ENCODE measurements around the gene C1QTNF12. TPM values are rescaled to one million over a fixed set of nuclear protein-coding genes. Genes with fewer than 3 reads are reported as not detected.

The C1QTNF12 gene
- polyA plus RNA-seq, 1 of the 3 experiments (the other 2 are of a cell fraction) = 0.59 TPM

- no peak for TF ChIP-seq NFIC (IDR thresholded peaks at IDR 0.05; ENCODE audit: borderline replicate concordance)
- TF ChIP-seq JUND (IDR thresholded peaks at IDR 0.05) = no peak
- no peak for TF ChIP-seq MXI1 (IDR thresholded peaks at IDR 0.05; ENCODE audit: low read depth, low read length)
- TF ChIP-seq CHD2 (IDR thresholded peaks at IDR 0.05; ENCODE audit: low read length, partially characterized antibody) = no peak
- no peak for TF ChIP-seq GATA2 (CRISPR knock-in tag; IDR thresholded peaks at IDR 0.05)
- no peak for TF ChIP-seq SMC3 (IDR thresholded peaks at IDR 0.05; ENCODE audit: low read depth, low read length)
- no peak for TF ChIP-seq TAF1 (IDR thresholded peaks at IDR 0.05; ENCODE audit: borderline replicate concordance, low read depth, low read length)
- TF ChIP-seq IRF3 (IDR thresholded peaks at IDR 0.05; ENCODE audit: low read depth, low read length) = no peak
- TF ChIP-seq MAX (IDR thresholded peaks at IDR 0.05; ENCODE audit: low read depth) = no peak
- TF ChIP-seq POLR2AphosphoS5 (IDR thresholded peaks at IDR 0.05; ENCODE audit: low read depth, low read length) = no peak
- TF ChIP-seq MEF2A (IDR thresholded peaks at IDR 0.05; ENCODE audit: borderline replicate concordance, low read depth) = no peak
- no peak for TF ChIP-seq FOSL2 (IDR thresholded peaks at IDR 0.05; ENCODE audit: borderline replicate concordance, low read depth)
- TF ChIP-seq SIN3A (IDR thresholded peaks at IDR 0.05; ENCODE audit: borderline replicate concordance, low read depth, low read length) = no peak
- no peak for TF ChIP-seq USF2 (IDR thresholded peaks at IDR 0.05; ENCODE audit: borderline replicate concordance, low read depth, low read length)
- TF ChIP-seq YY1 (IDR thresholded peaks at IDR 0.05; ENCODE audit: low read depth) = no peak
- no peak for TF ChIP-seq RAD21 (IDR thresholded peaks at IDR 0.05; ENCODE audit: low read length)
- TF ChIP-seq PBX3 (IDR thresholded peaks at IDR 0.05) = no peak
- H3K4me1 ChIP-seq (ENCODE audit: control insufficient read depth in 1 of 2, insufficient read depth in 2 of 2, low read depth in 1 of 2, low read length in 1 of 2) = peaks cover 0 to 4% of the 10 kb centered on the region in 2 experiments; a peak in 2 of 4 replicates
- H3K27ac ChIP-seq (ENCODE audit: low read depth in 2 of 2, low read length in 1 of 2) = no peak overlapping the region
- H3K27me3 ChIP-seq (ENCODE audit: insufficient read depth) = no peaks in the 10 kb centered on the region
- H3K9ac ChIP-seq = no peak overlapping the region
- ChIA-PET POLR2A (no interaction called here), CTCF (no interaction called here)
- H2AFZ ChIP-seq (ENCODE audit: low read depth) = no peak overlapping the region
- no peak overlapping the region for H3K4me2 ChIP-seq
- DNase-seq = no peak
- peaks cover 44% of the 10 kb centered on the region for H3K79me2 ChIP-seq (ENCODE audit: insufficient read depth)
- 88% methylated on average over 13 of the region's 16 CpGs for WGBS (ENCODE audit: low lambda C conversion rate)
- no peaks in the 10 kb centered on the region for H3K9me3 ChIP-seq
- no peak overlapping the region for H3K4me3 ChIP-seq (ENCODE audit: low read depth in 2 of 2, low read length in 1 of 2)
- H3K9me2 ChIP-seq = no peaks in the 10 kb centered on the region
- H3K36me3 ChIP-seq (replicated peaks in 1 of 2; ENCODE audit: control insufficient read depth in 1 of 2, insufficient read depth in 2 of 2, low read length in 1 of 2) = peaks cover 19 to 58% of the 10 kb centered on the region in 2 experiments
- peaks cover 46% of the 10 kb centered on the region for H4K20me1 ChIP-seq (ENCODE audit: insufficient read depth)
- H3F3A ChIP-seq (replicated peaks; ENCODE audit: insufficient read depth) = peaks cover 14% of the 10 kb centered on the region
These were observed 14.5 kb upstream of the C1QTNF12 start for GRCh38 chr1:1260843-1261560.

Data from SK-N-SH (cell line).